CD4-positive, alpha-beta T cell treated with Interleukin-4 for 4 hours (primary cell): Measurements from ENCODE around the gene ROBO1.
"Not testable (repeated sequence)": the region's sequence is repeated elsewhere in the genome, so short reads cannot be mapped to it uniquely, and the experiment has no call there.

ENCODE experiments used
- DNase-seq: peaks from one replicate; pipeline ENCODE4 v3.0.0-alpha.2; 2020

The ROBO1 gene

GRCh38 chr3:79217096-79217495 is 550.7 kb downstream of the ROBO1 start:
- DNase-seq = no peak

- no peak for DNase-seq
Observed at GRCh38 chr3:79215286-79215685, 552.5 kb downstream of the ROBO1 start.

- DNase-seq = no peak
Observed at GRCh38 chr3:79211586-79212359, 556.0 kb downstream of the ROBO1 start.

GRCh38 chr3:79204351-79204750 is 563.4 kb downstream of the ROBO1 start:
- DNase-seq = no peak

GRCh38 chr3:79203144-79203519 is 564.7 kb downstream of the ROBO1 start:
- DNase-seq = no peak

GRCh38 chr3:79202471-79203143 is 565.2 kb downstream of the ROBO1 start:
- no peak for DNase-seq

GRCh38 chr3:79200456-79200855 is 567.3 kb downstream of the ROBO1 start:
- no peak for DNase-seq

- no peak for DNase-seq
Observed at GRCh38 chr3:79199966-79200365, 567.8 kb downstream of the ROBO1 start.

- no peak for DNase-seq
Observed at GRCh38 chr3:79187426-79187825, 580.4 kb downstream of the ROBO1 start.

GRCh38 chr3:79184251-79184650 is 583.5 kb downstream of the ROBO1 start:
- DNase-seq = no peak

GRCh38 chr3:79183496-79183895 is 584.3 kb downstream of the ROBO1 start:
- no peak for DNase-seq

- DNase-seq = no peak
Observed at GRCh38 chr3:79178471-79179180, 589.2 kb downstream of the ROBO1 start.

GRCh38 chr3:79175870-79176269 is 591.9 kb downstream of the ROBO1 start:
- no peak for DNase-seq

- not testable (repeated sequence) for DNase-seq
Observed at GRCh38 chr3:79173259-79173658, 594.5 kb downstream of the ROBO1 start.

- DNase-seq = no peak
Observed at GRCh38 chr3:79172241-79172640, 595.6 kb downstream of the ROBO1 start.

- DNase-seq = no peak
Observed at GRCh38 chr3:79170021-79170420, 597.8 kb downstream of the ROBO1 start.

GRCh38 chr3:79167651-79168416 is 600.0 kb downstream of the ROBO1 start:
- no peak for DNase-seq

- DNase-seq = no peak
Observed at GRCh38 chr3:79162653-79163052, 605.1 kb downstream of the ROBO1 start.

GRCh38 chr3:79161941-79162340 is 605.9 kb downstream of the ROBO1 start:
- no peak for DNase-seq

- no peak for DNase-seq
Observed at GRCh38 chr3:79160421-79160820, 607.4 kb downstream of the ROBO1 start.

- no peak for DNase-seq
Observed at GRCh38 chr3:79159736-79160135, 608.1 kb downstream of the ROBO1 start.

- no peak for DNase-seq
Observed at GRCh38 chr3:79157191-79157590, 610.6 kb downstream of the ROBO1 start.

GRCh38 chr3:79154865-79155264 is 612.9 kb downstream of the ROBO1 start:
- DNase-seq = no peak
